ENCODE measurements around the gene ZBTB17. TPM values are rescaled to one million over a fixed set of nuclear protein-coding genes. Genes with fewer than 3 reads are reported as not detected.
A peak's percentile ranks its signal among the peaks of the same experiment; 100 is the strongest.

Gene ZBTB17
- total RNA-seq, 1 experiment from 2014 or later = 46.3 TPM

DNA sequence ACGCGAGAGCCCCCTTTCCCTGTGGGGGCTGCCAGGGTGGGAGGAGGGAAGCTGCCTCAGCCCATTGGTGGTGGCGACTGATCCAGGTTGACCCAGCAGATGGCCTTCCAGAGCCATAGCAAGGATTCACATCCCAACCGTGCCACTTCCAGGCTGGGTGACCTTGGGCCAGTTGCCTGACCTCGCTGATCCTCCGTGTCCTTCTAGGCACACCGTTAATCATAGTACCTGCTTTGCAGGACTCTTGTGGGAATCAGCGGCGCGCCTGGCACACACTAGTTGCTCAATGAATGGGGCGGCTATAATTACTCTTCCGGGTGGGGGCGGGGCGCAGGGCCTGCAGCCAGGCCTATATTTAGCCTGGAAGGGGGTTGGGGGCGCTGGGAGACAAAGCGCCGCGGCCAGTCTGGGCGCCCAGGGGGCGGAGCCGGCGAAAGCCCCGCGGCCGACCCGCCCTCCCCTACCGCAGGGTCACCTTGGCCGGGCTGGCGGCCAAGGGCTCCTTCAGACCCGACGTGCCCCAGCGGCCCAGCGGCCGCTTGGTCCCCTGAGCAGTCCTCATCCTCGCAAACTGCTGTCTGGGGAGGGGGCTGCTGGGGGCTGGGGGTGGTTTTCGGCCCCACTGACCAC, 36.8 kb upstream of the ZBTB17 start:
- Mint-ChIP-seq H3K9me3 (ENCODE audit: unreplicated experiment) (no peaks in the 10 kb centered on the region), H3K27ac (ENCODE audit: low read depth, unreplicated experiment) (no peak overlapping the region), H3K27me3 (ENCODE audit: insufficient read depth, unreplicated experiment) (no peaks in the 10 kb centered on the region), H3K36me3 (ENCODE audit: insufficient read depth, unreplicated experiment) (no peaks in the 10 kb centered on the region), H3K4me3 (ENCODE audit: unreplicated experiment) (no peak overlapping the region), H3K4me1 (ENCODE audit: insufficient read depth, unreplicated experiment) (peaks cover 19% of the 10 kb centered on the region)
- TF ChIP-seq, protein P1, sequence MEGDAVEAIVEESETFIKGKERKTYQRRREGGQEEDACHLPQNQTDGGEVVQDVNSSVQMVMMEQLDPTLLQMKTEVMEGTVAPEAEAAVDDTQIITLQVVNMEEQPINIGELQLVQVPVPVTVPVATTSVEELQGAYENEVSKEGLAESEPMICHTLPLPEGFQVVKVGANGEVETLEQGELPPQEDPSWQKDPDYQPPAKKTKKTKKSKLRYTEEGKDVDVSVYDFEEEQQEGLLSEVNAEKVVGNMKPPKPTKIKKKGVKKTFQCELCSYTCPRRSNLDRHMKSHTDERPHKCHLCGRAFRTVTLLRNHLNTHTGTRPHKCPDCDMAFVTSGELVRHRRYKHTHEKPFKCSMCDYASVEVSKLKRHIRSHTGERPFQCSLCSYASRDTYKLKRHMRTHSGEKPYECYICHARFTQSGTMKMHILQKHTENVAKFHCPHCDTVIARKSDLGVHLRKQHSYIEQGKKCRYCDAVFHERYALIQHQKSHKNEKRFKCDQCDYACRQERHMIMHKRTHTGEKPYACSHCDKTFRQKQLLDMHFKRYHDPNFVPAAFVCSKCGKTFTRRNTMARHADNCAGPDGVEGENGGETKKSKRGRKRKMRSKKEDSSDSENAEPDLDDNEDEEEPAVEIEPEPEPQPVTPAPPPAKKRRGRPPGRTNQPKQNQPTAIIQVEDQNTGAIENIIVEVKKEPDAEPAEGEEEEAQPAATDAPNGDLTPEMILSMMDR (IDR thresholded peaks at IDR 0.05; ENCODE audit: unreplicated experiment) = no peak
- intact Hi-C loops (cut with micrococcal nuclease) = no loop called here
- CTCF ChIA-PET = interaction anchor here (0.8 to 0.9 kb wide), 3 partner anchors 43 to 177 kb away, joined by 4 to 6 read pairs (median 5); no protein-coding TSS in a partner anchor
- BruUV-seq (replicated peaks) = no TSS peak
- POLR2A ChIA-PET = no interaction called here
- DNase-seq (ENCODE audit: unreplicated experiment) = peak; percentile 82

DNA sequence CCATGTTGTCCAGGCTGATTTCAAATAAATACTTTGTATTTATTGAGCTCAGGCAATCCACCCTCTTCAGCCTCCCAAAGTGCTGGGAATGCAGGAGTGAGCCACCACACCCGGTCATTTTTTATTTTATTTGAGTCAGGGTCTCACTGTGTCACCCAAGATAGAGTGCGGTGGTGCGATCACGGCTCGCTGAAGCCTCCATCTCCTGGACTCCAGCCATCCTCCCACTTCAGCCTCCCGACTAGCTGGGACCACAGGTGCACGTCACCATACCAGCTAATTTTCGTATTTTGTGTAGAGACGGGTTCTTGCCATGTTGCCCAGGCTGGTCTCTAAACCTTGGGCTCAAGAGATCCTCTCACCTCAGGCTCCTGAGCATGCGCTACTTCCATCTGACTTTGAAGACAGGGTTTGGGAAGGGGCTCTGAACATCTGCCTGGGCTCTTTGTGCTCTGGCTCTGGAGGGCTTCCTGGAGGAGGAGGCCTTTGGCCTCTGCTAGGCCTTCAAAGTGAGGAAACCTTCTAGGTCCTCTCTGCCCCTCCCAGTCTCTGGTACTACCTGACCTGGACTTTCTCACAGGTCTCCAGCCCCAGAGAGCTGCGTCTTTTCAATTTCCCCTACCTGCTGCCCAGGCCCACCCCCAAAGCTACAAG, 36.2 kb upstream of the ZBTB17 start:
- POLR2A ChIA-PET = no interaction called here
- BruUV-seq (replicated peaks) = no TSS peak
- H3K4me3 Mint-ChIP-seq (ENCODE audit: unreplicated experiment) = no peak overlapping the region

DNA sequence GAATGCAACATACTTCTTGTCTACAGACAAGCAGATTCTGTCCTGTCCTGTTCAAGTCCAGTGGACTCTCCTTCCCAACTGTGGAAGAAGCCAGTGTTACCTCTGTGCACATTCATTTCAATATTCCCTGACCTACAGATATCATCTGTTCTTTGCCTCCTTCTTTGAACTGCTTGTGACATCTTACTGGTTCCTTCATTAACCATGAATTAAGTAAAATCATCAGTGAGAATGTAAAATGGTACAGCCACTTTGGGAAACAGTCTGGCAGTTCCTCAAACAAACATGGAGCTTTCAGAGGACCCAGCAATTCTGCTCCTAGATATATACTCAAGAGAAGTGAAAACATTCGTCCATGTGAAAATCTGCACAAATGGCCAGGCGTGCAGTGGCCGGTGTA, 34.9 kb upstream of the ZBTB17 start:
- Mint-ChIP-seq H3K9me3 (ENCODE audit: unreplicated experiment) (no peaks in the 10 kb centered on the region), H3K4me1 (ENCODE audit: insufficient read depth, unreplicated experiment) (peaks cover 23% of the 10 kb centered on the region), H3K27ac (ENCODE audit: low read depth, unreplicated experiment) (no peak overlapping the region), H3K4me3 (ENCODE audit: unreplicated experiment) (no peak overlapping the region), H3K36me3 (ENCODE audit: insufficient read depth, unreplicated experiment) (no peaks in the 10 kb centered on the region), H3K27me3 (ENCODE audit: insufficient read depth, unreplicated experiment) (no peaks in the 10 kb centered on the region)
- intact Hi-C loops (cut with micrococcal nuclease) = no loop called here
- ChIA-PET CTCF (interaction anchor here (0.6 to 4.1 kb wide), 5 partner anchors 14 to 436 kb away, joined by 3 to 45 read pairs (median 5); no protein-coding TSS in a partner anchor), POLR2A (no interaction called here)
- no TSS peak for BruUV-seq (replicated peaks)
- DNase-seq (ENCODE audit: unreplicated experiment) = no peak
- TF ChIP-seq, protein P1 (IDR thresholded peaks at IDR 0.05; ENCODE audit: unreplicated experiment) = no peak

More for the DNA sequence above, 36.2 kb upstream of the ZBTB17 start:
- H3K4me1 Mint-ChIP-seq (ENCODE audit: insufficient read depth, unreplicated experiment) = peaks cover 26% of the 10 kb centered on the region
- no peak for DNase-seq (ENCODE audit: unreplicated experiment)
- CTCF ChIA-PET = interaction anchor here (0.7 to 0.9 kb wide), 5 partner anchors 32 to 220 kb away, joined by 3 to 6 read pairs (median 4); partner anchors contain the start of gene CLCNKB
- H3K27ac Mint-ChIP-seq (ENCODE audit: low read depth, unreplicated experiment) = no peak overlapping the region
- no peaks in the 10 kb centered on the region for H3K9me3 Mint-ChIP-seq (ENCODE audit: unreplicated experiment)
- intact Hi-C loops (cut with micrococcal nuclease) = no loop called here
- H3K27me3 Mint-ChIP-seq (ENCODE audit: insufficient read depth, unreplicated experiment) = no peaks in the 10 kb centered on the region
- no peaks in the 10 kb centered on the region for H3K36me3 Mint-ChIP-seq (ENCODE audit: insufficient read depth, unreplicated experiment)
- TF ChIP-seq, protein P1 (IDR thresholded peaks at IDR 0.05; ENCODE audit: unreplicated experiment) = no peak

DNA sequence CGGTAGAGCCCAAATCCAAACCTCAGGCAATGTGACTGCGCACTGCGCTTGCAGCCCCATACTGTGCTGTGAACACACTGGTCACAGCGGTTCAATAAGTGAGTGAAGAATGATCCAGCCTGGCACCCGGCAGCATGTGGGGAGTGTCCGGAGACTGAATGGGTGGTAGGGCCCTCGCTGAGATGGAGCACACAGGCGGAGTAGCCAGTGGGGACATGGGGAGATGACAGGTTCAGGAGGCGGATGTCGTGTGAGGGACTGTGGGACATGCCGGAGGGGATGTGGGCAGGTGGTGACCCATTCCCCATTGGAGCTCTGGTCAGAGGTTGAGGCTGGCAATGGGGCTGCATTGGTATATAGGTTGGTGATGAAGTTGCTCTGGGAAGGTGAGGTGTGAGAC, 33.8 kb upstream of the ZBTB17 start:
- BruUV-seq (replicated peaks) = no TSS peak
- intact Hi-C loops (cut with micrococcal nuclease) = loop anchor here (1.0 to 10.0 kb wide), 4 partner anchors 24 to 355 kb away; partner anchors contain the start of gene SZRD1
- Mint-ChIP-seq H3K4me1 (ENCODE audit: insufficient read depth, unreplicated experiment) (peaks cover 15% of the 10 kb centered on the region), H3K9me3 (ENCODE audit: unreplicated experiment) (no peaks in the 10 kb centered on the region), H3K27me3 (ENCODE audit: insufficient read depth, unreplicated experiment) (no peaks in the 10 kb centered on the region), H3K36me3 (ENCODE audit: insufficient read depth, unreplicated experiment) (no peaks in the 10 kb centered on the region), H3K27ac (ENCODE audit: low read depth, unreplicated experiment) (no peak overlapping the region), H3K4me3 (ENCODE audit: unreplicated experiment) (no peak overlapping the region)
- no peak for DNase-seq (ENCODE audit: unreplicated experiment)
- POLR2A ChIA-PET = no interaction called here
- CTCF ChIA-PET = interaction anchor here (0.5 to 4.1 kb wide), 28 partner anchors 9 to 352 kb away, joined by 3 to 45 read pairs (median 4); partner anchors contain the start of genes FAM131C and HSPB7
- TF ChIP-seq, protein P1 (IDR thresholded peaks at IDR 0.05; ENCODE audit: unreplicated experiment) = no peak
